HepG2 (cell line): ENCODE results near the gene UROD. TPM values are rescaled to one million over a fixed set of nuclear protein-coding genes. Genes with fewer than 3 reads are reported as not detected.

Experiments
- CENPX ChIP-seq: sonication (generic); formaldehyde crosslinking; IDR thresholded peaks from 2 replicates; pipeline ENCODE4 v1.9.0; 2021; ENCODE audit warnings: mild to moderate bottlenecking, missing genetic modification reagents, moderate library complexity
- ETV6 ChIP-seq: sonication (generic); formaldehyde crosslinking; conservative IDR thresholded peaks from 2 replicates; pipeline ENCODE4 v1.4.0; 2020; ENCODE audit warnings: missing genetic modification reagents
- HMG20B ChIP-seq: conservative IDR thresholded peaks from 2 replicates; pipeline ENCODE4 v1.6.1; 2016; ENCODE audit warnings: missing genetic modification reagents, missing compliant biosample characterization
- KDM3A ChIP-seq: IDR thresholded peaks from 2 replicates; pipeline ENCODE4 v1.6.1; 2018; ENCODE audit warnings: low read depth, missing compliant biosample characterization
- KLF12 ChIP-seq: sonication (generic); formaldehyde crosslinking; IDR thresholded peaks from 2 replicates; pipeline ENCODE4 v1.4.0; 2020; ENCODE audit warnings: missing genetic modification reagents, borderline replicate concordance
- MAFG ChIP-seq: sonication (generic); formaldehyde crosslinking; IDR thresholded peaks from 2 replicates; pipeline ENCODE4 v1.5.1; 2020; ENCODE audit warnings: mild to moderate bottlenecking, missing genetic modification reagents
- MXD1 ChIP-seq: sonication (generic); formaldehyde crosslinking; IDR thresholded peaks from 2 replicates; pipeline ENCODE4 v1.4.0; 2020; ENCODE audit warnings: mild to moderate bottlenecking, missing genetic modification reagents
- PAWR ChIP-seq: sonication (generic); formaldehyde crosslinking; IDR thresholded peaks from 2 replicates; pipeline ENCODE4 v1.4.0; 2020; ENCODE audit warnings: missing genetic modification reagents, mild to moderate bottlenecking, borderline replicate concordance
- RBFOX2 ChIP-seq: fragments of 200-400 bp; formaldehyde crosslinking; IDR thresholded peaks from 2 replicates; pipeline ENCODE4 v1.6.1; 2017; ENCODE audit warnings: low read depth, mild to moderate bottlenecking, low read length
- REST ChIP-seq, 2 experiments: IDR thresholded peaks; 2 replicates each; pipeline ENCODE4 v1.6.1; 2011 to 2012; ENCODE audit warnings: low read length in 2 of 2, borderline replicate concordance in 1 of 2, low read depth in 1 of 2, mild to moderate bottlenecking in 1 of 2, moderate library complexity in 1 of 2
- SP5 ChIP-seq: IDR thresholded peaks from 2 replicates; pipeline ENCODE4 v1.6.1; 2016; ENCODE audit warnings: low read depth, borderline replicate concordance
- SRY ChIP-seq: sonication (generic); formaldehyde crosslinking; IDR thresholded peaks from 2 replicates; pipeline ENCODE4 v1.8.0; 2022; ENCODE audit warnings: mild to moderate bottlenecking, missing genetic modification reagents
- TP53 ChIP-seq: sonication (generic); formaldehyde crosslinking; conservative IDR thresholded peaks from 2 replicates; pipeline ENCODE4 v1.4.0; 2020; ENCODE audit warnings: missing genetic modification reagents
- ZMYM4 ChIP-seq: sonication (generic); formaldehyde crosslinking; IDR thresholded peaks from 2 replicates; pipeline ENCODE4 v1.8.1; 2023; ENCODE audit warnings: mild to moderate bottlenecking, missing genetic modification reagents
- ZNF616 ChIP-seq: sonication (generic); formaldehyde crosslinking; IDR thresholded peaks from 2 replicates; pipeline ENCODE4 v1.5.0; 2020; ENCODE audit warnings: low read depth, mild to moderate bottlenecking, missing genetic modification reagents
- ZNF777 ChIP-seq: sonication (generic); formaldehyde crosslinking; IDR thresholded peaks from 2 replicates; pipeline ENCODE4 v1.4.0; 2020; ENCODE audit warnings: missing genetic modification reagents
- polyA plus RNA-seq, 8 experiments: library from polyadenylated mRNA; depleted of rRNA in 3 of 8; stranded (reverse) in 7 of 8; unstranded in 1 of 8; fragments of >200 nt; fragmentation: Illumina TruSeq in 4 of 8; extraction: Trizol in 4 of 8; gene quantifications; 2 replicates each; pipeline versions ENCODE4 v1.2.1 to v1.2.3, GENCODE V29; 2011 to 2016; ENCODE audit warnings: low read depth in 4 of 8, missing spikeins in 1 of 8, mixed read lengths in 1 of 8; ENCODE audit not compliant: insufficient read depth in 1 of 8
- total RNA-seq, 5 experiments: library from RNA; depleted of rRNA; stranded (reverse); fragments of >200 nt; fragmentation: Illumina TruSeq; extraction: Trizol; gene quantifications; 2 replicates each; pipeline ENCODE4 v1.2.3, GENCODE V29; 2016; ENCODE audit warnings: low read depth in 1 of 5
- TF ChIP-seq, protein P1 (sequence below): sonication (generic); formaldehyde crosslinking; IDR thresholded peaks from 2 replicates; pipeline ENCODE4 v1.8.1; 2023; ENCODE audit warnings: mild to moderate bottlenecking, moderate library complexity, missing genetic modification reagents
- TF ChIP-seq, protein P2 (sequence below): fragments of 450-650 bp; IDR thresholded peaks from 2 replicates; pipeline ENCODE4 v1.6.1; 2017
- TF ChIP-seq, protein P3 (sequence below): sonication (generic); formaldehyde crosslinking; IDR thresholded peaks from 2 replicates; pipeline ENCODE4 v1.5.0; 2020; ENCODE audit warnings: missing genetic modification reagents
- TF ChIP-seq, protein P4 (sequence below): sonication (generic); formaldehyde crosslinking; IDR thresholded peaks from 2 replicates; pipeline ENCODE4 v1.4.0; 2020; ENCODE audit warnings: missing genetic modification reagents

Gene UROD
- total and polyA plus RNA-seq, 2 of the 13 experiments (the other 11 are each of a cell fraction or from before 2014, with no cell fraction given) = 162 to 171 TPM

- TF ChIP-seq REST (IDR thresholded peaks at IDR 0.05; ENCODE audit: borderline replicate concordance in 1 of 2, low read depth in 1 of 2, low read length in 2 of 2) = peak in 1 of 2 experiments; percentile 36; a peak in 1 of 4 replicates
- 0 out of 2 replicates have a peak, but pooled peaks have one; percentile 29 for TF ChIP-seq SRY (CRISPR knock-in tag)
- TF ChIP-seq MXD1 = peak; percentile 69
- TF ChIP-seq, protein P1, sequence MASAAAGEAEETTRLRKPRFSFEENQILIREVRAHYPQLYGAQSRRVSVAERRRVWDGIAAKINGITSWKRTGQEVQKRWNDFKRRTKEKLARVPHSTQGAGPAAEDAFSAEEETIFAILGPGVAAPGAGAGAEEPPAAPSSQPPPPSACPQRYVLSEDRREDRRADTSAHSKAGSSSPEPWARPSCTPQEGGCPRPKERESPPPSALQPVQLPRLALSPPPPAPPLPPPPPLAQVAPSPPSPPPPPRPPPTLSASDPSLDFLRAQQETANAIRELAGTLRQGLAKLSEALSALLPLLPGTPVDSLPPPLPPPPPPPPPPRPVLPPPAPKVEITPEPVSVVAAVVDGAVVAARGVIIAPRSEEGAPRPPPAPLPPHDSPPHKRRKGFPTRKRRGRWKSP (CRISPR knock-in tag) = peak; percentile 26; the same call in 1 of the 2 replicates
- TF ChIP-seq KLF12 (CRISPR knock-in tag) = peak; percentile 96; the same call in 1 of the 2 replicates
- peak; percentile 38 for TF ChIP-seq ZNF777
- TF ChIP-seq, protein P2, sequence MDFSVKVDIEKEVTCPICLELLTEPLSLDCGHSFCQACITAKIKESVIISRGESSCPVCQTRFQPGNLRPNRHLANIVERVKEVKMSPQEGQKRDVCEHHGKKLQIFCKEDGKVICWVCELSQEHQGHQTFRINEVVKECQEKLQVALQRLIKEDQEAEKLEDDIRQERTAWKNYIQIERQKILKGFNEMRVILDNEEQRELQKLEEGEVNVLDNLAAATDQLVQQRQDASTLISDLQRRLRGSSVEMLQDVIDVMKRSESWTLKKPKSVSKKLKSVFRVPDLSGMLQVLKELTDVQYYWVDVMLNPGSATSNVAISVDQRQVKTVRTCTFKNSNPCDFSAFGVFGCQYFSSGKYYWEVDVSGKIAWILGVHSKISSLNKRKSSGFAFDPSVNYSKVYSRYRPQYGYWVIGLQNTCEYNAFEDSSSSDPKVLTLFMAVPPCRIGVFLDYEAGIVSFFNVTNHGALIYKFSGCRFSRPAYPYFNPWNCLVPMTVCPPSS = no peak
- TF ChIP-seq, protein P3, sequence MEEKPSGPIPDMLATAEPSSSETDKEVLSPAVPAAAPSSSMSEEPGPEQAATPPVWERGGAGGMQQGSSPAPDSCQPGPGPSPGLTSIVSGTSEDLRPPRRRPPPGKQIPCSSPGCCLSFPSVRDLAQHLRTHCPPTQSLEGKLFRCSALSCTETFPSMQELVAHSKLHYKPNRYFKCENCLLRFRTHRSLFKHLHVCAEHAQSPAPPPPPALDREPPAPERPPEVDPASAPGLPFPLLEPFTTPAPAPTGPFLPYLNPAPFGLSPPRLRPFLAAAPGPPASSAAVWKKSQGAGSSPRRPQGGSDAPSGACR (CRISPR knock-in tag) = peak; percentile 53
- peak; percentile 14; the same call in 1 of the 2 replicates for TF ChIP-seq PAWR
- peak; percentile 10; the same call in 1 of the 2 replicates for TF ChIP-seq ZMYM4 (CRISPR knock-in tag)
- no peak for TF ChIP-seq TP53
- TF ChIP-seq, protein P4, sequence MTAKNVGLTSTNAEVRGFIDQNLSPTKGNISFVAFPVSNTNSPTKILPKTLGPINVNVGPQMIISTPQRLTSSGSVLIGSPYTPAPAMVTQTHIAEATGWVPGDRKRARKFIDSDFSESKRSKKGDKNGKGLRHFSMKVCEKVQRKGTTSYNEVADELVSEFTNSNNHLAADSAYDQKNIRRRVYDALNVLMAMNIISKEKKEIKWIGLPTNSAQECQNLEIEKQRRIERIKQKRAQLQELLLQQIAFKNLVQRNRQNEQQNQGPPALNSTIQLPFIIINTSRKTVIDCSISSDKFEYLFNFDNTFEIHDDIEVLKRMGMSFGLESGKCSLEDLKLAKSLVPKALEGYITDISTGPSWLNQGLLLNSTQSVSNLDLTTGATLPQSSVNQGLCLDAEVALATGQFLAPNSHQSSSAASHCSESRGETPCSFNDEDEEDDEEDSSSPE (CRISPR knock-in tag) = peak; percentile 68; the same call in 1 of the 2 replicates
- no peak for TF ChIP-seq ETV6 (CRISPR knock-in tag)
- 0 out of 2 replicates have a peak, but pooled peaks have one; percentile 27 for TF ChIP-seq ZNF616 (CRISPR knock-in tag)
- no peak for TF ChIP-seq KDM3A (CRISPR knock-in tag)
- TF ChIP-seq MAFG = no peak
- no peak; the same call in 1 of the 2 replicates for TF ChIP-seq HMG20B (CRISPR knock-in tag)
- TF ChIP-seq SP5 = peak; percentile 76; the same call in 1 of the 2 replicates
- peak; percentile 79 for TF ChIP-seq RBFOX2
- TF ChIP-seq CENPX (CRISPR knock-in tag) = no peak
These were observed 921 bp upstream of the UROD start, which contains the start of gene HECTD3 (continued) for GRCh38 chr1:45010855-45011811.
